ENCODE measurements around the gene NOTCH2.
"Not testable (repeated sequence)": the region's sequence is repeated elsewhere in the genome, so short reads cannot be mapped to it uniquely, and the experiment has no call there.

Gene NOTCH2

DNA sequence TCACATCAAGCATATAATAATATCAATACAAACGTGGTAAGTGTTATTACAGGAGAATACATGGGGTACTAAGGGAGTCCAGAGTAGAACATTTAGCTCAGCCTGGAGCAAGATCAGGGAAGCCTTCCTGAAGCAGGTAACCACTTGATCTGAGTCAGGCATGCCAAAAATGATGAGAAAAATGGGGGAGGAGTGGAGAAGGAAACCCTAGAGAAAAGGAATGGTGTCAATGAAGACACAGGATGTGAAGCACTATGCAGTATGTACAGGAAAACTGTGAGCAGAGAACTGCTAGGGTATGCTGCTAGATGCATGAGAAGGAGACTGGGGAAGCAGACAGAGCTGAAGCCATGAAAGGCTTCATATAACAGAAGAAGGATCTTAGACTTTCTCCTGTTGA is 84.7 kb downstream of the NOTCH2 start:
- no peak overlapping the region for H3K27ac ChIP-seq (ENCODE audit: low read depth, low read length)
- H3K27me3 ChIP-seq (ENCODE audit: control insufficient read depth in 1 of 2, insufficient read depth in 2 of 2, low read length in 2 of 2), result no peaks in the 10 kb centered on the region
- H3K4me1 ChIP-seq (ENCODE audit: insufficient read depth, low read length), result peaks cover 29% of the 10 kb centered on the region
- H3K9me3 ChIP-seq (ENCODE audit: low read length), result no peaks in the 10 kb centered on the region
- H3K36me3 ChIP-seq (ENCODE audit: insufficient read depth, low read length), result peaks cover 8% of the 10 kb centered on the region
- no peak overlapping the region for H3K4me3 ChIP-seq (ENCODE audit: low read depth in 1 of 2, low read length in 2 of 2)
- H3K9ac ChIP-seq (ENCODE audit: low read length), result no peak overlapping the region

DNA sequence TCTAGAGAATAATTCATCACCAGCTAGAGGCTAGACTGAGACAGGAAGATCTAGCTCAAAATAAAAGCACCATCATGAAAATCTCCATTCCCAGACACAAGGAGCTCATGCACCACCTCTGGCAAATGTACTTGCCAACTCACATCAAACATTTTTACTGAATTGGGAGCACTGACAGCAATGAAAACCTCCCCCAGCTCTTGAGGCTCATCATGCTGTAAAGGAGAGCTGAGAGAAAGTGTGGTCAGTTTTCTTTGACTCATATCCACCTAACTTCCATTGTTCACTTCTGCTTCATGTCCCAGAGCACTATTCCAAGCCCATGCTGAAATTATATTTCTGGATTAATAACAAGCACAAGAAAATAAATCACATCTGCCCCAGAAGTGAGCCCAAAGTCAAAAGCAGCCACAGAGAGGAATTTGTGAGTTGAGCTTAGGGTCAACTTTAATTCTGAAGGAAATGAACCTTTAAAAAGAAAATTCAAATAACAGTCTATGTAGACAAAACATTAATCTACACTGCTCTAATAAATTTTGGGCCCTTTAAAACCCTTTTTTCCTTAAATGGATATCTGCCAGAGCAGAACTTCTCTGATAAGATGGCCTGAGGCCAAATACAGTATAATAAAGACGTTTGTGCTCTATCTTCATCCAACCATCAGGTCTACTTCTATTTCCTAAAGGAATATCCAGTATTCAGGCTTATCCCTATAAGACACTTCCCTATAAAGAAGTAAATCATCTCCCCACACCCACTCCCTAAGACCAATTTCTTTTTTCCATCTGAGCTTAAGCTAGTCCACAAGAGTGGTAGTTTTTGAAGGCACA is 87.3 kb downstream of the NOTCH2 start:
- H3K9me3 ChIP-seq (ENCODE audit: low read length), result no peaks in the 10 kb centered on the region
- H3K4me3 ChIP-seq (ENCODE audit: low read depth in 1 of 2, low read length in 2 of 2), result no peak overlapping the region
- no peaks in the 10 kb centered on the region for H3K27me3 ChIP-seq (ENCODE audit: control insufficient read depth in 1 of 2, insufficient read depth in 2 of 2, low read length in 2 of 2)
- peaks cover 8% of the 10 kb centered on the region for H3K36me3 ChIP-seq (ENCODE audit: insufficient read depth, low read length)
- H3K4me1 ChIP-seq (ENCODE audit: insufficient read depth, low read length), result peaks cover 28% of the 10 kb centered on the region
- no peak overlapping the region for H3K9ac ChIP-seq (ENCODE audit: low read length)
- H3K27ac ChIP-seq (ENCODE audit: low read depth, low read length), result no peak overlapping the region

DNA sequence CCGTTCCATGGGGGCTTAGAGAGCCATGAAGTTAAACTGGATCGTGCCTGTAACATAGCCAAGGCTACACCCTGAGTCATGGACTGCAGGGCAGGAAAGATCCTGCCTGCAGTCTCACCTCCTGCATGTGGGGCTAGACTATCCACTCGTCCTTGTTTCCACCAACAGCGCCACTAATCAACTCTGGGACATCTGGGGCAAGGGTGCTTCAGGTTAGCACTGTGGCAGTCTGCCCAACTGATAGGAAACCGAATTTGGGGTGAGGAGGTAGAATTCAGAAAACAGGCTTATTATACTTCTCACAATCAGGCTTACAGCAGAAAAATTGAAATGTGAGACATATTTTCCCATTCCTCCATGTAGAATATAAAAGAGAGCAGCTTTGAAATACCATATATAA is 88.0 kb downstream of the NOTCH2 start:
- H3K4me3 ChIP-seq (ENCODE audit: low read depth in 1 of 2, low read length in 2 of 2), result no peak overlapping the region

DNA sequence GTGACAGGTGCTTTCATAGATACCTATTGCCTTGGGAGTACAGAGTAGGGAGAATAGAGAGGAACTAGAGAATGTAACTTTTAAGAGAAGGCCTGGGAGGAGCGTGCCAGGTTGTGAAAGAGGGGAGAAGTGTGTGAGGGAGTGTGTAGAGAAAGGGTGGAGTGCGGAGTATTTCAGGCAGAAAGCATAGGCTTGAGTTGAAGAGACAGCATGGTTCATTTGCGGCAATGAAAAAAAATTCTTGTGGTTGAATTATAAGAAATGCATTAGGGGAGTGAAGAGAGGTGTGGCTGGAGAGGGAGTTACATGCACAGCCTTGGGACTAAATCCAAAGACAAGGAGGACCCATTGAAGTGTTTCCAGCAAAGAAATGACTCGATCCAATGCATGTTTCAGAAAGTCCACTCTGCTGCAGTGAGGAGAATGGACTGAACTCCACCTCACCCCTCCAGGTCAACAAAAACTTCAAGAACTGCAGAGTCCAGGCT is 91.4 kb downstream of the NOTCH2 start:
- Histone ChIP-seq H3K4me1 (ENCODE audit: insufficient read depth, low read length) (peaks cover 23% of the 10 kb centered on the region), H3K36me3 (ENCODE audit: insufficient read depth, low read length) (no peaks in the 10 kb centered on the region)

More for the DNA sequence above, 88.0 kb downstream of the NOTCH2 start:
- no peaks in the 10 kb centered on the region for H3K9me3 ChIP-seq (ENCODE audit: low read length)
- no peaks in the 10 kb centered on the region for H3K27me3 ChIP-seq (ENCODE audit: control insufficient read depth in 1 of 2, insufficient read depth in 2 of 2, low read length in 2 of 2)
- peaks cover 28% of the 10 kb centered on the region for H3K4me1 ChIP-seq (ENCODE audit: insufficient read depth, low read length)
- no peak overlapping the region for H3K27ac ChIP-seq (ENCODE audit: low read depth, low read length)
- no peak overlapping the region for H3K9ac ChIP-seq (ENCODE audit: low read length)
- H3K36me3 ChIP-seq (ENCODE audit: insufficient read depth, low read length), result peaks cover 8% of the 10 kb centered on the region

DNA sequence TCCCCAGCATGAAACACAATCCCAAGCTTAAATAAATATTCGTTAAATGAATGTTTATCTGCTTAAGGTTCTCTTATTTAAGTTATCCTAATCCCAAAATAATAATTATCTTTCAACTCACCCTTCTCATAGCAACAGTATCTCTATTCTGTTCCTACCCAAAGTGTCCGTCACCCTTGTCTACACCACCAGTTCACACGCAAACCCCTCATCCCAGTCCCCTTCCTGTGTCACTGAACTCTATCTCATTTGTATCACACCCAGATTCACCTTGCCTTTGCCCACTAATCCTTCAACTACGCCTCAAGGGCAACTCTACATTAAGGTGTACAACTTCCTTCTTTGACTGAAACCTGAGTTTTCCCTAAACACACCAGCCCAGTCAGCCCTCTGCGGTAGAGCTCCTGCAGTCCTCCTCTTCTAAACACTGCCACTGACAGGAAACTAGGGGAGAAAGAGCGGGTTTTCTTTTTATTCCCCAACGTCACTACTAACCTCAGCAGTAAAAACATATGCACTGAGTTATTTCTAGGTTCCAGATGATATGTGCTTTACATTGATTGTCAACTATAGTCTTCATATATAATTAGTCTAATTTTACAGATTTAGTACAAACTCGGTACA is 92.2 kb downstream of the NOTCH2 start:
- H3K4me1 ChIP-seq (ENCODE audit: insufficient read depth, low read length), result peaks cover 18% of the 10 kb centered on the region
- not testable (repeated sequence) for H3K9me3 ChIP-seq (ENCODE audit: low read length); H3K9ac ChIP-seq (ENCODE audit: low read length); H3K4me3 ChIP-seq (ENCODE audit: low read depth in 1 of 2, low read length in 2 of 2); H3K27me3 ChIP-seq (ENCODE audit: control insufficient read depth in 1 of 2, insufficient read depth in 2 of 2, low read length in 2 of 2); H3K36me3 ChIP-seq (ENCODE audit: insufficient read depth, low read length); H3K27ac ChIP-seq (ENCODE audit: low read depth, low read length)

More for the DNA sequence above, 91.4 kb downstream of the NOTCH2 start:
- Histone ChIP-seq H3K9me3 (ENCODE audit: low read length) (no peaks in the 10 kb centered on the region), H3K9ac (ENCODE audit: low read length) (no peak overlapping the region), H3K27ac (ENCODE audit: low read depth, low read length) (no peak overlapping the region), H3K4me3 (ENCODE audit: low read depth in 1 of 2, low read length in 2 of 2) (no peak overlapping the region), H3K27me3 (ENCODE audit: control insufficient read depth in 1 of 2, insufficient read depth in 2 of 2, low read length in 2 of 2) (no peaks in the 10 kb centered on the region)

DNA sequence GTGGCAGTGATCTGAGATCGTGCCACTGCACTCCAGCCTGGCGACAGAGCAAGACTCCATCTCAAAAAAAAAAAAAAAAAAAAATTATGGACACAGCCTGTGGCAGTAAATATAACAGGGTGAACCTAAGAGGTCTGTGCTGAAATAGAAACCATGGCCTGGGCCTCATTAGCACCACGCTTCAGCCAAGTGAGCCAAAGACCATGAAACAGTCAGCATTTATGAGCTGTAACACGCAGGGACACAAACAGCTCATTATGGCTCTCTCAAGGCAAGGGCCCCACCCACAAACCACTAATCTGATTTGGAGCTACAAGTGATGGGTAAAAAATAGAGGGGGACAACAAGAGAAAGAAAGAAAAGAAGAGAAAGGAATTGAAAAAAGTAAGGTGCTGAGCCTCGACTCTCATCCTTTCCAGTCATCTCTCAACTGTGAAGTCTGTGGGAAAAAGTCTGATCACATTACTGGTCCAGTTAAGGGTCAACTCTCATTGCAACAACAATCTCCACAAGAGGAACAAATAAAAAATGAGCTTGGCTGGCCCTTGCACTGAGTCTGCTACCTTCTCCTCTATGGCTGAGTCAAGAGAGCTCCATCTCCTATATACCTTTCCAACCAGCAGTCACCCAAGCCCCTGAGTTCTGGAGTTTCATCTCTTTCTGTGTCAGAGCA is 93.7 kb downstream of the NOTCH2 start:
- H3K4me1 ChIP-seq (ENCODE audit: insufficient read depth, low read length); H3K9ac ChIP-seq (ENCODE audit: low read length); H3K27me3 ChIP-seq (ENCODE audit: control insufficient read depth in 1 of 2, insufficient read depth in 2 of 2, low read length in 2 of 2); H3K36me3 ChIP-seq (ENCODE audit: insufficient read depth, low read length); H3K4me3 ChIP-seq (ENCODE audit: low read depth in 1 of 2, low read length in 2 of 2); H3K27ac ChIP-seq (ENCODE audit: low read depth, low read length); H3K9me3 ChIP-seq (ENCODE audit: low read length): not testable (repeated sequence)

DNA sequence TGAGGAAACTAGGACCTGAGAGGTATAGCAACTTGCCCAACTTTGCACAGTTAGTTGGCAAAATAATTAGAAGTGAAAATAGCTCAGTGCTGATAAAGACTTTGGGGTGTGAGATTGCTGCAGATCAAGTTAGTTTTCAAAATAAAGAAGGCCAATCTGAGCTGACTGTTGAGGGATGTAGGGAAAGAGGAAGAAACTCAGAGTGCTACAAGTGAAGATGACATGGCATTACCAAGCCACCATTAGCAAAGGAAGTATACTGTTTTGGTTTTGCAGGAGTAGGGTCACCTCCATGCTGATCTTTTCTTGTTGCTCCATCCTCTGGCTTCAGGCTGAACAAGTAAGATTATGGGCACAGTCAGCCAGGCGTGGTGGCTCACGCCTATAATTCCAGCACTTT is 94.5 kb downstream of the NOTCH2 start:
- H3K9ac ChIP-seq (ENCODE audit: low read length), result no peak overlapping the region
- H3K4me1 ChIP-seq (ENCODE audit: insufficient read depth, low read length), result peaks cover 8% of the 10 kb centered on the region
- H3K27me3 ChIP-seq (ENCODE audit: control insufficient read depth in 1 of 2, insufficient read depth in 2 of 2, low read length in 2 of 2), result no peaks in the 10 kb centered on the region
- no peak overlapping the region for H3K4me3 ChIP-seq (ENCODE audit: low read depth in 1 of 2, low read length in 2 of 2)
- H3K27ac ChIP-seq (ENCODE audit: low read depth, low read length), result no peak overlapping the region
- H3K9me3 ChIP-seq (ENCODE audit: low read length), result no peaks in the 10 kb centered on the region
- H3K36me3 ChIP-seq (ENCODE audit: insufficient read depth, low read length), result peaks cover 6% of the 10 kb centered on the region

DNA sequence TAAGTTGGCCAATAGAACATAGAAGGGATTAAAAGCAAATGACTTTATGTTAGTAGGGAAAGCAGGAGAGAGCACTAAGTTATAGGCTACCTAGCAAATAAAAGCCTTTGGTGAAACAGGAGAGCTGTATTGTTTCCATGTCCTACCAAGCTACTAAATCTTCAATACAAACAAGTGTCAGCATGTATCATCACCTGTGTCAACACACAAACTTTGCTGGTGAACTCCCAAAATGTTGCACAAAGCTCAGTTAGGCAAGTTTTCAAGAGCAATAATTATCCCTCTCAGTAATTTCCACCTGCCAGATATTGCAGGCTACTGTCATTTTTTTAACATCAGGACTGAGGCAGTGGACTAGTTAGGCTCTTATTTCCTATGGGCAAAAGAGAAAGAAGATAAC is 95.4 kb downstream of the NOTCH2 start:
- no peaks in the 10 kb centered on the region for H3K9me3 ChIP-seq (ENCODE audit: low read length)
- H3K9ac ChIP-seq (ENCODE audit: low read length), result no peak overlapping the region
- H3K4me1 ChIP-seq (ENCODE audit: insufficient read depth, low read length), result peaks cover 4% of the 10 kb centered on the region
- no peak overlapping the region for H3K4me3 ChIP-seq (ENCODE audit: low read depth in 1 of 2, low read length in 2 of 2)
- no peak overlapping the region for H3K27ac ChIP-seq (ENCODE audit: low read depth, low read length)
- H3K27me3 ChIP-seq (ENCODE audit: control insufficient read depth in 1 of 2, insufficient read depth in 2 of 2, low read length in 2 of 2), result no peaks in the 10 kb centered on the region
- peaks cover 13% of the 10 kb centered on the region for H3K36me3 ChIP-seq (ENCODE audit: insufficient read depth, low read length)

DNA sequence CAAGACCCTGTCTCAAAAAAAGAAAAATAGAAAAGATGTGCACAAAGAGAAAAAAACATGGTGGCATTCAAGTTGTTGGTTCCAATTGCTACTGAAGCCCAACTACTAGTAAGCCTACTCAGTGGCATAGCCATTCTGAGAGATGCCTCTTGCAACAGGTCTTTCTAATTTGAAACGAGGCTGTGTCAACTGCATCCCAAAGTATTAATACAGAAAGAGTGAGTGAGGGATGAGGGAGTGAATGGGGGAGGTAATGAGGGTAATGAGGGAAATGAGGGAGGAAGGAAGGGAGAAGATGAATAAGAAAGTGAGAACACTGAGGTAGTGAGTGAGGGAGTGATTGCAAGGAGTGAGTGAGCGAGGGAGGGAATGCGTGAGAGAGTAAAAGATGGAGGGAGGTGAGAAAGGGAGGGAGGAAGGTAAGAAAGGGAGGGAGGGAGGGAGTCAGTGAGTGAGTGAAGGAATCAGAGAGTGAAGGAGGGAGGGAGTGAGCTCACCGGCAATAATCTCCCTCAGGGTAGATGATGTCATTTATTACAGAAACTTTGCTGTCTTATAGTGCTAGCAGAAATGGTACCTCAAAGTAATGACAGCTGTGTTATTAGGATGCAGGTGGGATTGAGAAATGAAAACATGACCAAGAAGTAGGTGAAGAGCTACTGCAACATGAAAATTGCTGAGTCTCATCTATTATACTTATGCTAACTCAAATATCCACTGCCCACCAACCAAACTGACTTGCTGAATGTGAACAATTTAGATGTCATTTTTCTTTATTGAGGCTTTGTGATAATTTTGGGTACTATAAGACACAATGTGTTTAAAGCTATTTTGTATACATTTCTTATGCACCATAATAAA is 97.5 kb downstream of the NOTCH2 start:
- H3K9me3 ChIP-seq (ENCODE audit: low read length), result no peaks in the 10 kb centered on the region
- H3K4me1 ChIP-seq (ENCODE audit: insufficient read depth, low read length), result no peaks in the 10 kb centered on the region
- no peak overlapping the region for H3K27ac ChIP-seq (ENCODE audit: low read depth, low read length)
- no peak overlapping the region for H3K9ac ChIP-seq (ENCODE audit: low read length)
- no peaks in the 10 kb centered on the region for H3K27me3 ChIP-seq (ENCODE audit: control insufficient read depth in 1 of 2, insufficient read depth in 2 of 2, low read length in 2 of 2)
- H3K36me3 ChIP-seq (ENCODE audit: insufficient read depth, low read length), result peaks cover 22% of the 10 kb centered on the region
- no peak overlapping the region for H3K4me3 ChIP-seq (ENCODE audit: low read depth in 1 of 2, low read length in 2 of 2)

DNA sequence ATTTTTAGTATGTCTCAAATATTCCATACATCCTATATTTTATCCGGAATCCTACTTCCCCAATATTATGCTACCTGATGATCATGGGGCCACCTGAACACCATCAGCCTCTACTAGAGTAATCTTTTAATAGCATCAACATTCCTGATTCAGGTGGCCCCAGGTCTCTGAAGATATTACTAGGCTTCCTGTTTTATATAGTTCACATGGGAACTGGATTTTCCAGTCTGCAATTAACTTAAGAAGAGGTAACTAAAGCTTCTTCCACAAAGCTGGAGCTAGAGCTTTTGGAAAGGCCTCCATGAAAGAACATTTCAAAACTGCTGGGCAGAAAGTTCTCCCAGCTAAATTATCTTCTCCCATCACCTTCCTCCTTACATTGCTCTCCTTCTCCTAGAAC is 100.9 kb downstream of the NOTCH2 start:
- Histone ChIP-seq H3K27ac (ENCODE audit: low read depth, low read length) (no peak overlapping the region), H3K9ac (ENCODE audit: low read length) (no peak overlapping the region), H3K36me3 (ENCODE audit: insufficient read depth, low read length) (peaks cover 47% of the 10 kb centered on the region), H3K4me3 (ENCODE audit: low read depth in 1 of 2, low read length in 2 of 2) (no peak overlapping the region), H3K27me3 (ENCODE audit: control insufficient read depth in 1 of 2, insufficient read depth in 2 of 2, low read length in 2 of 2) (no peaks in the 10 kb centered on the region), H3K4me1 (ENCODE audit: insufficient read depth, low read length) (no peaks in the 10 kb centered on the region), H3K9me3 (ENCODE audit: low read length) (no peaks in the 10 kb centered on the region)

DNA sequence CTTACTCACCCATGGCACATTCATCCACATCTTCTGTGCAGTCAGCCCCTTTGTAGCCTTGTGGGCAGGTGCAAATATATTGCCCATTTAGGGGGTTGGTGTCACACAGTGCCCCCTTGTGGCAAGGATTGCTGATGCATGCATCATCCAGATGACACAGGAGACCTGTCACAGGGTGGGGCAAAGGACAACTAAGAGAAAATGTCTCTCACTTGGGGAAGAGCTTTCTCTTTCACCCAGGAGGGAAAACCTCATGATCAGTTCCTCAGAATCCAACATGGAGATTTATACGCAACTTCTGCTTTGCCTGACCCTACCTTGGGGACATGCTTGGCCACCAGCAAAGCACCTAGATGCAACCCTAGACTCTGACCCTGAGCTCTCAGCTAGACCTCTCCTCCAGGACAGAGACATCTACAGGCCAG is 101.4 kb downstream of the NOTCH2 start:
- Histone ChIP-seq H3K9ac (ENCODE audit: low read length) (no peak overlapping the region), H3K27ac (ENCODE audit: low read depth, low read length) (no peak overlapping the region), H3K36me3 (ENCODE audit: insufficient read depth, low read length) (peaks cover 53% of the 10 kb centered on the region), H3K27me3 (ENCODE audit: control insufficient read depth in 1 of 2, insufficient read depth in 2 of 2, low read length in 2 of 2) (no peaks in the 10 kb centered on the region), H3K4me1 (ENCODE audit: insufficient read depth, low read length) (no peaks in the 10 kb centered on the region), H3K4me3 (ENCODE audit: low read depth in 1 of 2, low read length in 2 of 2) (no peak overlapping the region), H3K9me3 (ENCODE audit: low read length) (no peaks in the 10 kb centered on the region)

Data from muscle layer of colon (tissue), 2 donors.